Activated CD8-positive, alpha-beta memory T cell treated with anti-CD3 and anti-CD28 coated beads, Interleukin-2, amount 10 ng/mL, durations not matched to agents 7 days and 5 days (primary cell): ENCODE data around the gene SIM2. TPM values are rescaled to one million over a fixed set of nuclear protein-coding genes. Genes with fewer than 3 reads are reported as not detected.

Source experiments
- ATAC-seq: fragments of 150-1000 bp; cut with Tn5 transposase; one replicate; pipeline ENCODE4 v1.10.0; 2021; ENCODE audit warnings: moderate library complexity
- CTCF ChIA-PET: fragments of 350-600 bp; sonication (Branson Sonifier 250); formaldehyde crosslinking; loops from one replicate; lab custom pipeline; 2021; ENCODE audit warnings: antibody characterized with exemption; lab: Charles Lee
- DNase-seq: peaks from one replicate; pipeline ENCODE4 v3.0.0-alpha.2; 2020
- H3K27ac Mint-ChIP-seq: one replicate; pipeline ENCODE4 v1.8.0; 2021; ENCODE audit warnings: mild to moderate bottlenecking, mixed read lengths
- H3K27me3 Mint-ChIP-seq: one replicate; pipeline ENCODE4 v1.8.0; 2021; ENCODE audit warnings: mixed read lengths
- H3K36me3 Mint-ChIP-seq: one replicate; pipeline ENCODE4 v1.8.0; 2021; ENCODE audit warnings: mild to moderate bottlenecking, mixed read lengths
- H3K4me1 Mint-ChIP-seq: one replicate; pipeline ENCODE4 v1.8.0; 2021; ENCODE audit warnings: mixed read lengths
- H3K4me3 Mint-ChIP-seq: one replicate; pipeline ENCODE4 v1.8.0; 2021; ENCODE audit warnings: mild to moderate bottlenecking, moderate library complexity, mixed read lengths
- H3K9me3 Mint-ChIP-seq: one replicate; pipeline ENCODE4 v1.8.0; 2022; ENCODE audit warnings: low read depth, mixed read lengths
- total RNA-seq, 2 experiments: library from RNA; stranded (reverse); gene quantifications; one replicate each; pipeline ENCODE4 v1.2.3, GENCODE V29; 2021

The SIM2 gene
- total RNA-seq, 2 experiments from 2014 or later, result 0.09 TPM; not detected in 1

DNA sequence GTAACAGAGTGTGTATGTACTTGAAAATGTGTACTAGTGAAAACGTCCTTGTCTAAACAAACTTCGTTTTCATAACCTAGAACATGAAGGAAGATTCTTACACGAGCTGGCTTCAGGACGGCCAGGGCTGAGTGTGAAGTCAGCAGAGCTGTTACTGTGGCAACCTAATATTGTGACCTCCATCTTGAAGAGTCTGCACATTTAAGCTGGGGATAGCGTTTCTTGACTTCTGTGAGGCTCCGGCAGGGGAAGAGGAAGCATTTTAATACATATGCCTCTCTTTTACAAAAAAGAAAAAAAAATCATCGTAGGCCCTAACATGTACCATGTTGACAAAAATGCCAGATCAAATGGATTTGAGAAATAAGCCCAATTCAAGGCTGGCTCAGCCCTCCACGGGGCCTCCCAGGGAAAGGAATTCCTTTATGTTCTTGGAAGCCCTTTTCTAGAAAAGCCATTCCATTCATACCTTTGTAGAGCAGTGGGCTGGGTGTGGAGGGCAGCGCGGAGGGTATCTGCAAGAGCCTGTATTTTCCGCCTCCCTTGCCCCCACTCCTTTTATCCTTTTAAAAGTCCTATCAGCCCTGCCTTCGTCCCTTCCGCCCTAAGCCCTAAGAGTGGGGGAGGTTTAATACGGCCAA is 51.1 kb downstream of the SIM2 start:
- CTCF ChIA-PET, result interaction anchor here (1.2 to 1.4 kb wide), 2 partner anchors 167 to 178 kb away, joined by 3 read pairs; no protein-coding TSS in a partner anchor
- ATAC-seq, result no peak
- no peaks in the 10 kb centered on the region for H3K36me3 Mint-ChIP-seq
- no peak overlapping the region for H3K4me3 Mint-ChIP-seq
- no peak for DNase-seq
- H3K27me3 Mint-ChIP-seq, result peaks cover 42% of the 10 kb centered on the region
- no peak overlapping the region for H3K27ac Mint-ChIP-seq
- H3K4me1 Mint-ChIP-seq, result peaks cover 9% of the 10 kb centered on the region
- no peaks in the 10 kb centered on the region for H3K9me3 Mint-ChIP-seq

DNA sequence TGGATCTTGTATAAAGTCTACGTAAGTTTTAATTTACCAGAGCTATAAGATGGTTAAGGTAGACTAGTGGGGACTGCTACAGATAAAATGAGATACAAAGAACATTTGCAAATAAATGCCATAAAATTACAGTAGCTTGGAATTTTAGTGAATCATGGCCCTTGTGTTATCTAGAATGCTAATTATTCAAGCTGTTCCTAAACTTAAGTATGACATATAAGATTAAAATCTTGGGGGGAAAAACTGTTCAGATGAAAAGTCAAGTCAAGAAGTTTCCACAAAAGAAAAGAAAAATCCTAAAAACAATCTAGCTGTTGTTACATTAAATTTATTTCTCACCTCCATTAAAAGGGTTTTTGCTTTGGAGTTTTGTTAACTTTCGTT is 51.7 kb downstream of the SIM2 start:
- Mint-ChIP-seq H3K4me3 (no peak overlapping the region), H3K27me3 (peaks cover 37% of the 10 kb centered on the region), H3K4me1 (peaks cover 9% of the 10 kb centered on the region), H3K36me3 (no peaks in the 10 kb centered on the region), H3K9me3 (no peaks in the 10 kb centered on the region), H3K27ac (no peak overlapping the region)
- ATAC-seq, result no peak
- CTCF ChIA-PET, result interaction anchor here (1.2 to 1.4 kb wide), 2 partner anchors 167 to 177 kb away, joined by 3 read pairs; no protein-coding TSS in a partner anchor
- no peak for DNase-seq

DNA sequence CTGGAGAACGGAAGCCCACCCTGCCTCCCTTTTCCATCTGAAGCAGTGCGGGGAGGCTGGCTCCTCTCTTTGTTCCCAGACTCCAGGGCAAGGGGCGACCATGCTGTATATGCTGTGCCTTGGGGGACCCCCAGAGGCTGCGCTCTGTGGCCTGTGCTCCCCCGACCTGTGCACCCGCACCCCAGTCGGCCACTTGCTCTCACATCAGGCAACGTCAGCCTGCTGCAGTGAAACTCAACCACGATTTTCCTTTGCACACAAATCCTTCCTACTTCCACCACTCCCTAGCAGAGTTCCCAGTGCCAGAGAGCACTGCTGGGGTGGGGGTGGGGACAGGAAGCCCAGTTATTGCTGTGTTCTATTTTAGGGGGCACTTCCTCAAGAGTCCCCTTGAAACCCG is 52.5 kb downstream of the SIM2 start:
- Mint-ChIP-seq H3K9me3 (no peaks in the 10 kb centered on the region), H3K27ac (no peak overlapping the region), H3K4me1 (peaks cover 9% of the 10 kb centered on the region), H3K27me3 (peaks cover 30% of the 10 kb centered on the region), H3K36me3 (no peaks in the 10 kb centered on the region), H3K4me3 (no peak overlapping the region)
- CTCF ChIA-PET, result no interaction called here
- ATAC-seq (no peak), DNase-seq (no peak)

DNA sequence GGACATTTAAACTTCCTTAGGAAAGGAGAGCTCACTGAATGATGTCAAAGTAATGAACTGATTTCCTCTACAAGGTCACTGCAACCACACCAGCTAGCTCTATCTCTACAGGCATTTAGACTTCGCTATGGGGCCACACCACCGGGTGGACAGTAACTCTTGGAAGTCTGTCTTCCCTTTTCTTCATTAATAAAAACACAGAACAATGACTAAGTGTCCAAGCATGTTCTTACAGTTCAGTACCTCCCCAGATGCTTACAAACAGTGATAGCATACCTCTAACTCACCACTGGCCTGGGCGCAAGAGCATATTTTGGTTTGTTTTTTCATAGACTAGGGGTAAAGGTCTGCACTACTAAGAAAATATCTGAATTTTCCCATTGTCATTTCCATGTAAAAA is 54.6 kb downstream of the SIM2 start:
- CTCF ChIA-PET, result no interaction called here
- DNase-seq, result no peak
- no peak overlapping the region for H3K27ac Mint-ChIP-seq
- H3K4me3 Mint-ChIP-seq, result no peak overlapping the region
- peaks cover 16% of the 10 kb centered on the region for H3K27me3 Mint-ChIP-seq
- no peaks in the 10 kb centered on the region for H3K9me3 Mint-ChIP-seq
- no peaks in the 10 kb centered on the region for H3K36me3 Mint-ChIP-seq
- no peaks in the 10 kb centered on the region for H3K4me1 Mint-ChIP-seq
- ATAC-seq, result no peak

DNA sequence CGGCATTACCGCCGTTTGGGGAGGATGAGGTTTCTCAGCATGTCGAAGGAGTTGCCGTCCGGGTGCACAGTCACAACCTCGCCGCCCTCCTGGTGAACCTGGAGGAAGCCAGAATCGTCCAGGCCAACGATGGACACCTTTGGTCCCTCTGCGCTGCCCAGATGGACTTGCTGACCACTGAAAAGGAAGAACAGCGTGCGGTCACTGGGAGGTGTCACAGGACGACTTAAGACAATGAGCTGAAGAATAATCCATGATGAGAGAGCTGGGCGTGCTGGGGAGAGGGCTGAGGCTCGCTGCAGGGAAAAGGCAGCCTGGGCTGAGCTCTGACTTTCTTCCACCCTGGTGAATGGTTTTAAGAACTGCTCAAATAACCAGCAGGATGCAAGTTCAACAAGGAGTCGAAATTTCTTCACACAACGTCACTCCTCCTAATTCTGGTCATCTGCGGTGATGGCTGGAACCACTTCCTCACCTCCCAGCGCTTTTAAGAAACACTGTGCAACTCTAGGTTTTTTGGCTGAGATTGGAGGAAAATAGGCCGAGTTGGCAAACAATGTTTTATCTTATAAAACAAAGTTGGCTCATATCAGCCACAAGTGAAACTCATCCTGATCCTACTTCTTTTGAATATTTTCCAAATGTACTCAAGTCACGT is 55.5 kb downstream of the SIM2 start:
- ATAC-seq, result no peak
- no peak for DNase-seq
- H3K4me1 Mint-ChIP-seq, result no peaks in the 10 kb centered on the region
- peaks cover 8% of the 10 kb centered on the region for H3K27me3 Mint-ChIP-seq
- CTCF ChIA-PET, result interaction anchor here (0.9 to 1.1 kb wide), 2 partner anchors 10 to 124 kb away, joined by 3 read pairs; no protein-coding TSS in a partner anchor
- H3K4me3 Mint-ChIP-seq, result no peak overlapping the region
- H3K9me3 Mint-ChIP-seq, result no peaks in the 10 kb centered on the region
- no peak overlapping the region for H3K27ac Mint-ChIP-seq
- H3K36me3 Mint-ChIP-seq, result no peaks in the 10 kb centered on the region

DNA sequence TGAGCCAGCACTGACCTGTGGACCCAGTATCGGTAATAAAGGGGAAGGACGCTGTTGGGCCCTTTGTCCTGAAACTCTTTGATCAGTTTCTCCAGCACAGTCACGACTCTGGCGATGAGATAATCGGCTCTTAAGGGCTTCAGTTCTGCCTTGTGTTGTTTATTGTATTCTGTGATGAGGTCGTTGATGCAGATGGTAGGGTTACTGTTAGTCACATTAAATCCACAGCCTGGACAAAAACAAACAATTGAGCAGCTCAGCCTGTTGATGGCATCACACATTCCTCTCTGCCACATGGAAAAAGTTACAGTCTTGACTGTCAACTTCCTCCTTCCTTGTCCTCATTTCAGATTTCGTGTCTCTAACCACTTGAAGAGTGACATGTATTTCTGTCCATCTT is 57.6 kb downstream of the SIM2 start:
- Mint-ChIP-seq H3K27me3 (no peaks in the 10 kb centered on the region), H3K9me3 (no peaks in the 10 kb centered on the region), H3K27ac (no peak overlapping the region), H3K4me1 (no peaks in the 10 kb centered on the region), H3K36me3 (no peaks in the 10 kb centered on the region), H3K4me3 (no peak overlapping the region)
- DNase-seq (no peak), ATAC-seq (no peak)
- CTCF ChIA-PET, result no interaction called here

DNA sequence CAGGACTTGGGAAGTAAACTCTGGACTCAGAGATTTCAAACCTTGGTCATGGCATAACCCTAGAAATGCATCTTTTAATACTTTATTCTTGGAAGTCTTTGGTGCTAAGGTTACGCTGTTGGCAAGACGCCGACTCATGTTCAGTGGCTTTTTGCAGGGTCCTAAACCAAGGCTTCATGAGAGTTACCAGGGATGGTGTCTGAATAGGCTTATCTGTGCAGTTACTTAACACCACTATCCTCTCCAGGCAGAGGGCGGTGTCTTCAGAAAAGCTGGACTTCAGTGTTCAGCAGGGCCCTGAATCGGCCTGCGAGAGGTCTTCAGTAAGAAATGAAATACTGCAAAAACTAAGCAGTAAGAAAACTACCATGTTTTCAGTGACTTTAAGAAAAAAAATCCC is 58.3 kb downstream of the SIM2 start:
- CTCF ChIA-PET, result no interaction called here
- ATAC-seq (no peak), DNase-seq (no peak)
- no peaks in the 10 kb centered on the region for H3K27me3 Mint-ChIP-seq
- no peaks in the 10 kb centered on the region for H3K9me3 Mint-ChIP-seq
- H3K36me3 Mint-ChIP-seq, result no peaks in the 10 kb centered on the region
- H3K27ac Mint-ChIP-seq, result no peak overlapping the region
- H3K4me1 Mint-ChIP-seq, result no peaks in the 10 kb centered on the region
- H3K4me3 Mint-ChIP-seq, result no peak overlapping the region

DNA sequence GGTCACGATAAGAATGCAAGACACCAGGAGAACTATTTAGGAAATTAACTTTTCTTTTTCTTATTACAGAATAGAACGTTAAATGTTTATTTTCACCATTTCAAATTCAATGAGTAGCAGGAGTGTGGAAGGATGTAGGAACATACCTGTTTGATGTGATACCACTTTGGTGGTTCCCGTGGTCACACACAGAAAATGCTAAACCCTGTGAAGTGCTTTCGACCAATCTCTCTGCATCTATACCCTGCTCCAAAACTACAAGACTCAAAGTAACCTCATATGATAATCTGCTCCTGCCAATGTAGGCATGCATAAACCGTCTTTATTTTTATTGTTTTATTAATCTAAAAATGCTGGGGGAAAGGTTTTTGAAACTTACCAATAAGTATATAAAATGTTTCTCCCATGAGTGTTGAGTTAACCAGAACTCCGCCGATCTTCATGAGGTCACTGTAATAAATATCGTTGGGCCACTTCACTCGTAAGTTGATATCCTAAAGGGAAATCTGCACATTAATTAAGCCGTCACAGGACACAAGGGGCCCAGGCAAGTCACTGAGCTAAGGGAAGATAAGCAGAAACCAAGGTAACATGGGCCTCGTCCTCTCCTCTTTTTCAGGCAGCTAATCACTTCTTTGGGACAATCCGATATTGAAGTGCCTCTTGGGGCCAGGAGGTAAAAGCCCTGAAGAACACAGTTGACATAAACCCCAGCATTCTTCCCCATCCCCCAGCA is 60.6 kb downstream of the SIM2 start:
- ATAC-seq (no peak), DNase-seq (no peak)
- Mint-ChIP-seq H3K4me3 (no peak overlapping the region), H3K9me3 (no peaks in the 10 kb centered on the region), H3K36me3 (no peaks in the 10 kb centered on the region), H3K27me3 (no peaks in the 10 kb centered on the region), H3K27ac (no peak overlapping the region), H3K4me1 (no peaks in the 10 kb centered on the region)
- CTCF ChIA-PET, result interaction anchor here (0.6 kb wide), 1 partner anchor 13 kb away, joined by 3 read pairs; no protein-coding TSS in a partner anchor

DNA sequence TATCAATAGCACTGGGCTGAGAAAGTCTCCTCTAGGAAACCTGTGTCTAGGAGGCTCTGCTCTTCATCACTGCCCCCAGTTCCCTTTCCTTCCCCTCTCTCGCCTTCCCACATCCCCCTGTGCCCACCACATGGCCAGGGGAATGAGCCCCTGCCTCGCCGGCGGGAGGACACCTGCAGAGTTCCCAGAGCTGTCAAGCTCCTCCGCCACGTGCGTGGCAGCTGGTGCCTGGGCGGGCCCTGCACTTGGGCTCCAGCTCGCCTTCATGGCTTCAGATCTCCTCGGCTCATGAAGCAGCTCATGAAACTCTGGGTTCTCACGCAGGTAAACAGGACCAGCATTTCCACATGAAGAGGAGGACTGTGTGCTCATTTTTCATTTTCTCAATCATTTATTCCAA is 62.8 kb downstream of the SIM2 start:
- no peaks in the 10 kb centered on the region for H3K36me3 Mint-ChIP-seq
- H3K9me3 Mint-ChIP-seq, result no peaks in the 10 kb centered on the region
- H3K4me3 Mint-ChIP-seq, result no peak overlapping the region
- H3K27ac Mint-ChIP-seq, result no peak overlapping the region
- CTCF ChIA-PET, result no interaction called here
- DNase-seq (no peak), ATAC-seq (no peak)
- H3K27me3 Mint-ChIP-seq, result no peaks in the 10 kb centered on the region
- no peaks in the 10 kb centered on the region for H3K4me1 Mint-ChIP-seq

DNA sequence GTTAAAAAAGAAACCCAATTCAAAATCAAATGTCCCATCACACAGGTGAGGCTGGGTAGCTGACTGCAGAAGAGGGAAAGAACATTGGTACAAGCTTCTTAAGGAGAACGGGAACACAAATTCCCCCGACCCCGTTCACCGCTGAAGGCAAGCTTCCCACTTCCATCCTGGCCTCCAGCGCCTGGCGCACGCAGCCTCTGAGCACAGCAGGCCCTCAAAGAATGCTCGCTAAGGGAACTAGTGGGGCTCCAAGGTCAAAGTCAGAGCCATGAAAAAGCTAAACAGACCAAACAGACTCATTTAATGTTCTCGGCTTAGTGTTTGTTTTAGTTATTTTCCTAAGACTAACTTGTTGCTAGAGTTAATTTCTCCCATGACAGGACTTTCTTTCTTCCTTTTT is 63.7 kb downstream of the SIM2 start:
- H3K27ac Mint-ChIP-seq, result no peak overlapping the region
- CTCF ChIA-PET, result interaction anchor here (0.6 kb wide), 1 partner anchor 1302 kb away, joined by 4 read pairs; no protein-coding TSS in a partner anchor
- DNase-seq (no peak), ATAC-seq (no peak)
- no peaks in the 10 kb centered on the region for H3K4me1 Mint-ChIP-seq
- H3K36me3 Mint-ChIP-seq, result no peaks in the 10 kb centered on the region
- H3K9me3 Mint-ChIP-seq, result no peaks in the 10 kb centered on the region
- no peaks in the 10 kb centered on the region for H3K27me3 Mint-ChIP-seq
- no peak overlapping the region for H3K4me3 Mint-ChIP-seq

DNA sequence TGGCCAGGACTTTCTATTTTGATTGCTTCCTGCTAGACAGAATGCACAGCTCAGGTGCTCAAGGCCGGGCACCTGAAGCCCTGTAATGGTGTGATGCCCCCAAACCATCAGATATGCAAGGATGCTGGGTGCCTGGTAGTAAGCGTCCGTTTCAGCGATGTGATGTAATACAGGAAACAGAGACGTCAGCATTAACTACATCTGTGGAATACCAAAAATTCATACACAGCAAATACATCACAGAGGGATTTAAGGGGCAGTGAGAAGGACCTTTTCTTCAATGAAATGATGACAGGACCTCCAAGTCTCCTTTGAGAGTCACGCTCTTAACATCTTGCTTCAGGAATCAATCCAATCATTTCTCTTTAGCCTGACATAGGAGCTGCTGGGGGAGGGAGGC is 64.4 kb downstream of the SIM2 start:
- no peak for DNase-seq
- ATAC-seq, result no peak
- Mint-ChIP-seq H3K27me3 (no peaks in the 10 kb centered on the region), H3K36me3 (no peaks in the 10 kb centered on the region), H3K4me3 (no peak overlapping the region), H3K9me3 (no peaks in the 10 kb centered on the region), H3K27ac (no peak overlapping the region), H3K4me1 (no peaks in the 10 kb centered on the region)
- CTCF ChIA-PET, result interaction anchor here (0.6 kb wide), 1 partner anchor 1303 kb away, joined by 4 read pairs; no protein-coding TSS in a partner anchor

DNA sequence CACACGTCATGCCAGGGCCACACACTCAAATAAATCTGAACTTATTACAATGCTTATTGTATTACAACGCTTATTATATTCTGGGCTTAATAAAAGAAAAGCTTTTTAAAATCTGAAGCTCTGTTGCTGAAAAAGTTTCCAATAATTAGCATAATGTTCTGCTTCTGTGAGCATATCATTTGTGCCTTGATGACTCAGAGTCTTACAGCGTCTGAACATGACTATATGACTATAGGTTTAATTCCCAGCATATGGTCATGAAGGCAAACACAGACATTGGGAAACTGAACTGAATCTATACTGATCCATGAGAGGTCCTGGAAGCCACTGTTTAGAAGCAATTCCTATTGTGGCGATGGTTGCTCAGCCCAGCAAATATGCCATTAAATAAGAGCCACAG is 66.3 kb downstream of the SIM2 start:
- H3K27ac Mint-ChIP-seq, result no peak overlapping the region
- no peaks in the 10 kb centered on the region for H3K27me3 Mint-ChIP-seq
- no peaks in the 10 kb centered on the region for H3K9me3 Mint-ChIP-seq
- no peaks in the 10 kb centered on the region for H3K36me3 Mint-ChIP-seq
- CTCF ChIA-PET, result interaction anchor here (1.2 kb wide), 1 partner anchor 135 kb away, joined by 4 read pairs; no protein-coding TSS in a partner anchor
- DNase-seq (no peak), ATAC-seq (no peak)
- H3K4me1 Mint-ChIP-seq, result no peaks in the 10 kb centered on the region
- H3K4me3 Mint-ChIP-seq, result no peak overlapping the region

DNA sequence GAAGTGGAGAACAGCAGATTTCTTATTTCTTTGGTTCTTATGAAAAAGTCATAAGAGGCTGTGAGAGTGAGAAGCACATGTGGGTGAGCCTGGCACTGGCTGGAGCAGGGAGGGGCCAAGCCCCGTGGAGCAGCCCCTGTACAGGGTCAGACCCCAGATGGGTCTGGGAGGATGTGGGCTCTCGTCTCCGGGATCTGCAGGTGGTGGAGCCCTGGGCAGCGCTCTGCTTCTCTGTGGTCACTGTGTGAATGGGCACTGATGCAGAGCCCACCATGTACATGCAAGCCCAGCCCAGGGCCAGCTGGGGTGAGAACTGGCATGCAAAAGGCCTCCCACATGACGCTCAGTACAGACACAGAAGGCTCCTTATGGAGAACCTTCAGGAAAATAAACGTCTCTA is 67.6 kb downstream of the SIM2 start:
- Mint-ChIP-seq H3K27me3 (no peaks in the 10 kb centered on the region), H3K4me3 (no peak overlapping the region), H3K9me3 (no peaks in the 10 kb centered on the region), H3K27ac (no peak overlapping the region), H3K36me3 (no peaks in the 10 kb centered on the region), H3K4me1 (no peaks in the 10 kb centered on the region)
- CTCF ChIA-PET, result no interaction called here
- no peak for ATAC-seq
- DNase-seq, result no peak
